Fibroblast of mammary gland (primary cell): ENCODE data around the gene PDZRN3.
A peak's percentile ranks its signal among the peaks of the same experiment; 100 is the strongest.

ENCODE experiments used
- DNase-seq: peaks from one replicate; pipeline ENCODE4 v3.0.0-alpha.2; 2010; ENCODE audit warnings: low read depth
- H3K4me3 ChIP-seq: 2 replicates; pipeline ENCODE4 v1.5.1; 2011; ENCODE audit warnings: low read depth, mild to moderate bottlenecking, low read length, moderate library complexity; ENCODE audit not compliant: control insufficient read depth
- CTCF ChIP-seq: conservative IDR thresholded peaks from 2 replicates; pipeline ENCODE4 v1.5.1; 2011; ENCODE audit warnings: low read depth, low read length, inconsistent platforms; ENCODE audit not compliant: control insufficient read depth, insufficient read depth

Gene PDZRN3

GRCh38 chr3:73448041-73448440 is 176.7 kb downstream of the PDZRN3 start:
- peak; percentile 22 for DNase-seq
- H3K4me3 ChIP-seq = no peak overlapping the region
- no peak for TF ChIP-seq CTCF

GRCh38 chr3:73447111-73447510 is 177.6 kb downstream of the PDZRN3 start:
- no peak overlapping the region for H3K4me3 ChIP-seq
- no peak for DNase-seq
- TF ChIP-seq CTCF = no peak

- H3K4me3 ChIP-seq = no peak overlapping the region
- TF ChIP-seq CTCF = no peak
- DNase-seq = no peak
These were observed 178.2 kb downstream of the PDZRN3 start for GRCh38 chr3:73446467-73447110.

- no peak for TF ChIP-seq CTCF
- no peak overlapping the region for H3K4me3 ChIP-seq
- DNase-seq = no peak
These were observed 181.9 kb downstream of the PDZRN3 start for GRCh38 chr3:73442886-73443285.

GRCh38 chr3:73442152-73442551 is 182.6 kb downstream of the PDZRN3 start:
- no peak for TF ChIP-seq CTCF
- H3K4me3 ChIP-seq = no peak overlapping the region
- no peak for DNase-seq

- TF ChIP-seq CTCF = no peak
- H3K4me3 ChIP-seq = no peak overlapping the region
These were observed 186.9 kb downstream of the PDZRN3 start for GRCh38 chr3:73437828-73438227.

GRCh38 chr3:73435055-73435454 is 189.7 kb downstream of the PDZRN3 start:
- no peak for DNase-seq
- H3K4me3 ChIP-seq = no peak overlapping the region
- no peak for TF ChIP-seq CTCF

More at GRCh38 chr3:73437828-73438227, 186.9 kb downstream of the PDZRN3 start:
- DNase-seq = no peak
